Measurements from ENCODE around the gene INVS. TPM values are rescaled to one million over a fixed set of nuclear protein-coding genes. Genes with fewer than 3 reads are reported as not detected.

INVS gene
- total and polyA plus RNA-seq, 2 donors (not counting 3 experiments of a cell fraction or from before 2014, with no cell fraction given) = 8.5 to 17.9 TPM

DNA sequence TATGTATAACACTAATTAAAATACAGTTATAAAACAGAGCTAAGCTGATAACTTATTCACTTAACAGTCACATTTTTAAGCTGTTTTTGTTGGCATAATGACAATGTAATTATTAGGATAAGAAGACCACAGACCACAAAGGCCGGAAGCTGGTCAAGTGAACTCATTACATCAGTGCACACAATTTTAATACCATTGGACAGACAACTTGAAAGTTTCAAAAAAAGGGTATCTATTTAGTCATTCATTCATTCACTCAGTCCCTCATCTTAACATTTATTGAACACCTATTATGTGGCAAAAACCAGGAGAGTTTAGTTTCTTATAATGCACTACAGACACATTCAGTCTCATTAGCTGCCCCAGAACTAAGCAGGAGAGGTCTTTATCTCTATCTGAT, 11.8 kb upstream of the INVS start:
- POLR2A ChIA-PET = interaction anchor here (0.7 to 1.5 kb wide), 2 partner anchors 12 to 342 kb away, joined by 3 to 4 read pairs; partner anchors contain the start of genes ERP44 and INVS
- FAIRE-seq (peak; percentile 81), DNase-seq (ENCODE audit: low read depth, low spot score) (peak; percentile 90)
- dilution Hi-C loops (cut with MboI; ENCODE audit: extremely low pct_ligation_motif_present, low sequenced_read_pairs) = no loop called here
- TF ChIP-seq MYC (IDR thresholded peaks at IDR 0.05; ENCODE audit: low read depth, low read length) (no peak), POLR2AphosphoS5 (IDR thresholded peaks at IDR 0.05; ENCODE audit: insufficient read depth, low read depth, low read length) (peak; percentile 49), JUN (IDR thresholded peaks at IDR 0.05; ENCODE audit: borderline replicate concordance, insufficient read depth, insufficient read length, low read depth) (peak; percentile 57), GATA2 (IDR thresholded peaks at IDR 0.05; ENCODE audit: insufficient read depth, insufficient read length, low read depth, low read length) (peak; percentile 49), FOS (IDR thresholded peaks at IDR 0.05; ENCODE audit: borderline replicate concordance, insufficient read depth, low read length) (peak; percentile 39)
- TF ChIP-seq, protein P1, sequence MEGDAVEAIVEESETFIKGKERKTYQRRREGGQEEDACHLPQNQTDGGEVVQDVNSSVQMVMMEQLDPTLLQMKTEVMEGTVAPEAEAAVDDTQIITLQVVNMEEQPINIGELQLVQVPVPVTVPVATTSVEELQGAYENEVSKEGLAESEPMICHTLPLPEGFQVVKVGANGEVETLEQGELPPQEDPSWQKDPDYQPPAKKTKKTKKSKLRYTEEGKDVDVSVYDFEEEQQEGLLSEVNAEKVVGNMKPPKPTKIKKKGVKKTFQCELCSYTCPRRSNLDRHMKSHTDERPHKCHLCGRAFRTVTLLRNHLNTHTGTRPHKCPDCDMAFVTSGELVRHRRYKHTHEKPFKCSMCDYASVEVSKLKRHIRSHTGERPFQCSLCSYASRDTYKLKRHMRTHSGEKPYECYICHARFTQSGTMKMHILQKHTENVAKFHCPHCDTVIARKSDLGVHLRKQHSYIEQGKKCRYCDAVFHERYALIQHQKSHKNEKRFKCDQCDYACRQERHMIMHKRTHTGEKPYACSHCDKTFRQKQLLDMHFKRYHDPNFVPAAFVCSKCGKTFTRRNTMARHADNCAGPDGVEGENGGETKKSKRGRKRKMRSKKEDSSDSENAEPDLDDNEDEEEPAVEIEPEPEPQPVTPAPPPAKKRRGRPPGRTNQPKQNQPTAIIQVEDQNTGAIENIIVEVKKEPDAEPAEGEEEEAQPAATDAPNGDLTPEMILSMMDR (IDR thresholded peaks at IDR 0.05; ENCODE audit: extremely low read depth in 1 of 2, insufficient read depth in 1 of 2, low read depth in 1 of 2, low read length in 2 of 2) = no peak
- Histone ChIP-seq H3K27ac (ENCODE audit: insufficient read depth, low read depth, low read length) (peak overlapping the region; percentile 50), H4K20me1 (replicated peaks; ENCODE audit: control insufficient read depth, extremely low read depth, insufficient read depth, low read length) (peaks cover 29% of the 10 kb centered on the region), H3K9ac (replicated peaks; ENCODE audit: extremely low read depth, insufficient read depth, low read length) (no peak overlapping the region), H3K9me1 (replicated peaks; ENCODE audit: control insufficient read depth, extremely low read depth, insufficient read depth, low read length) (peaks cover 2% of the 10 kb centered on the region), H3K27me3 (ENCODE audit: control insufficient read depth in 2 of 2, insufficient read depth in 2 of 2, low read length in 2 of 2) (no peaks in the 10 kb centered on the region), H3K4me3 (replicated peaks in 1 of 3; ENCODE audit: insufficient read depth in 1 of 3, low read depth in 1 of 3, low read length in 3 of 3) (peak overlapping the region in 1 of 3 experiments; percentile 52), H3K4me1 (ENCODE audit: control insufficient read depth, extremely low read depth, insufficient read depth, low read length) (peaks cover 38% of the 10 kb centered on the region), H3K9me3 (replicated peaks; ENCODE audit: control insufficient read depth, insufficient read depth, low read length) (no peaks in the 10 kb centered on the region), H3K36me3 (ENCODE audit: control insufficient read depth in 2 of 2, extremely low read depth in 1 of 2, insufficient read depth in 2 of 2, low read length in 2 of 2) (no peaks in the 10 kb centered on the region), H2AFZ (ENCODE audit: low read depth, low read length) (no peak overlapping the region), H3K4me2 (ENCODE audit: insufficient read depth, low read length) (peak overlapping the region; percentile 95), H3K79me2 (ENCODE audit: control insufficient read depth, insufficient read depth, low read length) (peaks cover 47% of the 10 kb centered on the region)
- CTCF ChIA-PET = interaction anchor here (0.9 to 1.5 kb wide), 5 partner anchors 8 to 903 kb away, joined by 3 to 6 read pairs (median 5); no protein-coding TSS in a partner anchor
- no TSS peak for BruUV-seq (replicated peaks)
- intact Hi-C loops (cut with micrococcal nuclease) = loop anchor here (1.0 to 5.0 kb wide), 4 partner anchors 12 to 500 kb away; partner anchors contain the start of gene INVS
